ENCODE data around the gene RNFT2.

RNFT2 gene

GRCh38 chr12:116737774-116738657 lies at the start of gene RNFT2, which contains the start of gene SPRING1:
RNFT2 (plus strand) TSS chr12:116738315; CDS start chr12:116740498, 2,183 bp downstream.
SPRING1 (minus strand) TSS chr12:116738069; CDS start chr12:116737900, 169 bp downstream.
- peak; percentile 100 for DNase-seq (ENCODE audit: low spot score)

GRCh38 chr12:116689521-116689920 lies 48.6 kb upstream of the RNFT2 start:
- DNase-seq (ENCODE audit: low spot score): no peak

GRCh38 chr12:116689979-116690744 lies 48.0 kb upstream of the RNFT2 start:
- no peak for DNase-seq (ENCODE audit: low spot score)

GRCh38 chr12:116691205-116691604 lies 46.9 kb upstream of the RNFT2 start:
- DNase-seq (ENCODE audit: low spot score): no peak

GRCh38 chr12:116691636-116692035 lies 46.5 kb upstream of the RNFT2 start:
- DNase-seq (ENCODE audit: low spot score): no peak

GRCh38 chr12:116692605-116693004 lies 45.5 kb upstream of the RNFT2 start:
- no peak for DNase-seq (ENCODE audit: low spot score)

- no peak for DNase-seq (ENCODE audit: low spot score)
These were observed 44.6 kb upstream of the RNFT2 start for GRCh38 chr12:116693286-116694227.

GRCh38 chr12:116694653-116695463 lies 43.3 kb upstream of the RNFT2 start:
- DNase-seq (ENCODE audit: low spot score): no peak

- DNase-seq (ENCODE audit: low spot score): no peak
These were observed 42.7 kb upstream of the RNFT2 start for GRCh38 chr12:116695464-116695725.

- DNase-seq (ENCODE audit: low spot score): no peak
These were observed 40.8 kb upstream of the RNFT2 start for GRCh38 chr12:116697305-116697704.

GRCh38 chr12:116697716-116698115 lies 40.4 kb upstream of the RNFT2 start:
- DNase-seq (ENCODE audit: low spot score): no peak

- no peak for DNase-seq (ENCODE audit: low spot score)
These were observed 40.0 kb upstream of the RNFT2 start for GRCh38 chr12:116698116-116698515.

GRCh38 chr12:116698554-116699075 lies 39.5 kb upstream of the RNFT2 start:
- no peak for DNase-seq (ENCODE audit: low spot score)

GRCh38 chr12:116700066-116700465 lies 38.0 kb upstream of the RNFT2 start:
- DNase-seq (ENCODE audit: low spot score): no peak

- DNase-seq (ENCODE audit: low spot score): no peak
These were observed 36.7 kb upstream of the RNFT2 start for GRCh38 chr12:116701432-116701831.

- DNase-seq (ENCODE audit: low spot score): peak; percentile 88
These were observed 34.8 kb upstream of the RNFT2 start for GRCh38 chr12:116703214-116703795.

- no peak for DNase-seq (ENCODE audit: low spot score)
These were observed 30.4 kb upstream of the RNFT2 start for GRCh38 chr12:116707751-116708150.

GRCh38 chr12:116708826-116709756 lies 29.0 kb upstream of the RNFT2 start:
- DNase-seq (ENCODE audit: low spot score): peak; percentile 96

GRCh38 chr12:116709768-116710167 lies 28.3 kb upstream of the RNFT2 start:
- no peak for DNase-seq (ENCODE audit: low spot score)

Data from Ammon's horn (tissue), 1 donor.